Left colon (tissue), 2 donors: ENCODE results near the gene ACAD9. TPM values are rescaled to one million over a fixed set of nuclear protein-coding genes. Genes with fewer than 3 reads are reported as not detected.
"Not testable (repeated sequence)": the region's sequence is repeated elsewhere in the genome, so short reads cannot be mapped to it uniquely, and the experiment has no call there.

Source experiments
- ATAC-seq: fragments of 200-7000 bp; cut with Tn5 transposase; one replicate; pipeline ENCODE4 v1.9.1; 2020; ENCODE audit warnings: mild to moderate bottlenecking, moderate library complexity
- DNase-seq, 2 donors: peaks; one replicate each; pipeline ENCODE4 v3.0.0-alpha.2; 2020
- intact Hi-C, 2 donors: fragments of 100-400 bp; cut with DNase I in 1 of 2; cut with micrococcal nuclease in 1 of 2; formaldehyde crosslinking; loops; one replicate each; pipeline versions ENCODE4 v1.11.2 to v1.14.0; 2022; cut with DNase I, micrococcal nuclease
- total RNA-seq, 2 donors: library from RNA; stranded (reverse); fragmentation: NEBNext Ultra II Directional; extraction: Animal tissue kit (Norgen Biotek cat#: 25700); gene quantifications; one replicate each; pipeline ENCODE4 v1.2.1, GENCODE V29; 2021
- donor health status: DM: no; HTN: no; CAD: no.
- donor health status: DM: yes; HTN: yes; CAD: no.

The ACAD9 gene
- total RNA-seq, 2 donors from 2014 or later: 33.0 to 44.8 TPM

DNA sequence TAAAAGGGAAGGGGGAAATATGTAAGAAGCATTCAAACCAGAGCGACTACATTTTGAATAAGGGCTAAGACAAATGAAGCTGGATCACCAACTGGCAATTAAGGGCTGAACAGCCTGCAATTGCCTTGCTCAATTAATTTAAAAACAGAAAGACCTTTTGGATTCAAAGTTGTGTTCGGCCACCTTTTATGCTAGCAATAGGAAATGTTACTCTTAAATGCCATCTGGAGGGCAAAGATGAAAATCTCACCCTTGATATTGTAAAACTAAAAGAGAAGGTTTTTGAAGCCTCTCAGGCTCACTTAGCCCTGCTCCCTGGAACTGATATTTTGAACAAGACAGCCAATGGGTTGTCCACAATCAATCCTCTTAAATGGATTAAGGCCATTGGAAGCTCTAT lies 44.2 kb downstream of the ACAD9 start:
- ATAC-seq (no peak), DNase-seq (no peak)
- intact Hi-C loops: no loop called here

DNA sequence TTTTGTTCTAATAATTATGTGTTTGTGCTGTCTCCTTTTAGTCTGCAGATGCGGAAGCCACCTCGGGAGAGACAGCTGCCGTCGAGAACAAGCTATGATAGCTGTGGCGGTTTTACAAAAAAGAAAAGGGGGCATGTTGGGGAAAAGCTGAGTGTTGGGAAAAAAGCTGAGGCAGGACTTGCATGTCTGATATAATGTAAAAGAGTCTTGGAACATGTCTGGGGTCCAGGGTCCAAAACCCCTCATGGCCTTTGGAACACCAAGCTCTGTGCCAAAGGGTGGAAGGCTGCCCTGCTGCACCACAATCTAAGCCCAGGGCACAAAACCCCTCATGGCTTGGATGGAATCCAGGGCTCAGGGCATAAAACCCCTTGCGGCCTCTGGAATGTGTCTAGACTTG lies 44.6 kb downstream of the ACAD9 start:
- DNase-seq, ATAC-seq, intact Hi-C loops: not testable (repeated sequence)

DNA sequence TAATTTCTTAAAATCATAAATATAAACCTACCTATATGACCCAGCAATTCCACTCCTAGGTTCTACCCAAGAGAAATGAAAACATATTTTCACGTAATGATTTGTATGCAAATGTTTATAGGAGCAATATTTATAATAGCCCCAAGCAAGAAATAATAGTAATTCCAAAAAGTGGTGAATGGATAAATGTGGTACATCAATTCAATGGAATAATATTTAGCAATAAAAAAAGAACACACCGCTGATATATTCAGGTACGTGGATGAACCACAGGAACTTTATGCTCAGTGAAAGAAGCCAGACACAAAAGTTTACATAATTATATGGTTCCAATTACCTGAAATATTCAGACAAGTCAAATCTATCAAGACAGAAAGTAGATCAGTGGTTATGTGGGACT lies 49.9 kb downstream of the ACAD9 start:
- ATAC-seq (no peak), DNase-seq (no peak)
- intact Hi-C loops: no loop called here

DNA sequence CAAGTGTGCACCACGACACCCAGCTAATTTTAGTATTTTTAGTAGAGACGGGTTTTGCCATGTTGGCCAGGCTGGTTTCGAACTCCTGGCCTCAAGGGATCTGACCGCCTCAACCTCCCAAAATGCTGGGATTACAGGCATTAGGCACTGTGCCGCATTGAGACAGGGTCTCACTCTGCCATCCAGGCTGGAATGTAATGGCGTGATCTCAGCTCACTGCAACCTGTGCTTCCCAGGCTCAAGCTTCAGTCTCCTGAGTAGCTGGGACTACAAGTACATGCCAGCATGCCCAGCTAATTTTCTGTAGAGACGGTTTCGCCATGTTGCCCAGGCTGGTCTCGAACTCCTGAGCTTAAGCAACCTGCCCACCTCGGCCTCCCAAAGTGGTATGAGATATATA lies 51.6 kb downstream of the ACAD9 start:
- ATAC-seq: no peak
- intact Hi-C loops: no loop called here
- no peak for DNase-seq

DNA sequence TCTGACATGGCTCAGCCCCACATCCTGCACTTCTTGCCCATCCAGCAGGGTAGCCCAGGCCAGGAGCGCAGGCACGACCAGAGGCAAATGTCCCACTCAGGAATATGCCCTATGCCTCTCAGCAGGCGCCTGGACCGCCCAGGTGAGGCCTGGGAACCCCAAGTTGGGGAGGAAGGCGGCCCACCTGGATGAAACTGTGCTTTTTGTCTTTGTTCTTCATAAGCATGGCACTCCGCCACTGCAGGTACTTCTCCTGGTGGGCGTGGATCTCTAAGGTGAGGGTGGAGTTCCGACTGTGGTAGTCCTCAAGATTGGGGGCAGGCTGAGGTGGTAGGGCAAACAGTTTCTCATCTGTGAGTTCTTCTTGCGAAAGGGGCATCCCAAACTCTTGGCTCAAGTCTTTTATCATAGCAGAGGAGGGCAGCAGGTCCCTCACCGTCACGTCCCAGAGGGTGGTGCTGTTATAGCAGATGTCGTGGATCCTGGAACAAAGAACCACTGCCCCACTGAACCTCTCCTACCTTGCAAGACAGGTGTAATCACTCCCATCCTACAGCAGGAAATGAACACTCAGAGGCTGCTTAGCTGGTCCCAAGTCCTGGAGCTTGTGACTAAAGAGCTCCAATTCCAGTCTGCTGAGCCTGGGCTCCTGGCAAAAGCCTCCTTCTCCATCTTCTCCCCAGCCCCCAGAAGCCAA lies 53.2 kb downstream of the ACAD9 start:
- DNase-seq: no peak
- intact Hi-C loops: no loop called here
- no peak for ATAC-seq

DNA sequence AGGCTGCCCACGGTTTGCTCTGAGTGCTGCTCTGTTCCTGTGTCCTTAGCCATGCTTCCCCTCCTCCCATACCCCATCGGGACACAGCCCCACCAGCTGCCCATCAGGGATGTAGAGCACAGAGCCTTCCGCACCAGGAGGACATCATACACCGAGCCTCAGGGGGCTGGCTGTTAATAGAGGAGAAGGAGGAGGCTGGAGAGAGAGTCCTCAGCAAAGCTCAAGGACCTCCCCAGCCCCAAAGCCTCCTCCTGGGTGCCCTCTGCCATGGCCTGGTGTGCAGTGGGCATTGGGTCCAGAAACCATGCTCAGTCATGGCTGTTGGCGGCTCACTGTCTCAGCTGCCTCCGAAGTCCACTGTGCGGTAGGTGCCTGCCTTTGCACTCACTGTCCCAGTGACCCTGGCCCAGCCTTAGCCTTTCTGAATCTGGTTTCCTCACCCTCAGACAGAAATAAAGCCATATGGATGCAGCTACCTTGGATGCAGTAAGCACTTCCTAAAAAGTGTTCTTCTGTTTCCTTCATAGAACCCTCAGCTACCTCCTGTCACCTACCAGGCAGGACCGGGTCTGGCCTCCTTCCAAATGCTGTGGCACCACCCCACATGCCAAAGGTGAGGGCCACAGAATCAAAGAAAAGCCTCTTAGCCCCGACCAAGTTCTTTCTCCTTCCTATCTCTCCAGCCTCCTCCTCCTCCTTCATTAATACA lies 53.9 kb downstream of the ACAD9 start:
- ATAC-seq (no peak), DNase-seq (no peak)
- intact Hi-C loops: no loop called here

DNA sequence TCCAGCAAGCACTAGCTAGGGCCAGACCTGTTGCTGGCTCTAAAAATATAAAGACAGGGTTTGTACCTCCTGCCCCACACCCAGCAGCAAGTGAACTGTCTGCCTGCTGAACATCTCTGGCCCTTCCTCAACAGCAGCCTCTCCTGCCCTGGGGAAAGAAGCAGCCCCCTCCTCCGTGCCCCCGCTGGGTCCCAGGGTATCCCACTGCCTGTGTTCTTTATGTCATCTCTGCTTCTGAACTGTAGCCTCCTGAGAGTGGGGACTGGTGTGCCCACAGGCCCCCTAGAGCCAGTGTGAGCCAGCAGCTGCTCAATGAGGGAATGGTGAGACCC lies 54.5 kb downstream of the ACAD9 start:
- ATAC-seq (no peak), DNase-seq (no peak)
- intact Hi-C loops: no loop called here

DNA sequence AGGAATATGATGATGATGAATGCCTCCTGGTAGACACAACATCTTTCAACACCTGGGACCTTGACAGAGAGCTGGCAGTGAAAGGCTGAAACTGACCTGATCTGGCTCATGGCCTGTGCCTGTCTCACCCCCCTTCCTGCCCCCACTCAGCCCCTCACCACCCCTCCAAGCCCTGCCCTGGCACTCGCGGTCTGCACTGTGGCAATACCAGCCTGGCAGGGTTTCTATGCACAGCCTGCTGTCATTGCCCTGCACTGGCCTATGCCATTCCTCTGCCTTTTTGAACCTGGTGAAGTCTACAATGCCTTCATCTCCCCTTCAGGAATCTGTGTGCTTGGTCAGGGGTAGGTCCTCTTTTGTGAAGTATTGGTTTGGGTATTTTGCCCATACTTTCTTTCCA lies 56.5 kb downstream of the ACAD9 start:
- DNase-seq (no peak), ATAC-seq (no peak)
- intact Hi-C loops: no loop called here

DNA sequence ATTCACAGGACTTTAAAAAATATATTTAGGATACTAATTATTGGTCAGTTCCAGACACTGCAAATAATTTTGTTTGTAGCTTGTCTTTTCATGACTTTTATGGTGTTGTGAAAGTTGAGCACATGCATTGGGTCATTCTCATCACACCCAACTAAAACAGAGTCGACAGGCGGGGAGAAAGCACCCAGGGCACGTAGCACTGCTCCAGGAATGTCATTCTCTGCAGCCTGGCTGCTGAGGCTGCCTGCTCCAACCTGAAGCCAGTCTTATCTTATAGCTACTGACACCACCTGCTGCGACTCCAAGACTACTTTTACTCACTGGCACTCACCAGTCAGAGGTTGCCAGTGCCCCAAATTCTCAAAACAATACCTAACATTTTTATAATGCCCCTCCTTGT lies 56.9 kb downstream of the ACAD9 start:
- DNase-seq (no peak), ATAC-seq (no peak)
- intact Hi-C loops: no loop called here

DNA sequence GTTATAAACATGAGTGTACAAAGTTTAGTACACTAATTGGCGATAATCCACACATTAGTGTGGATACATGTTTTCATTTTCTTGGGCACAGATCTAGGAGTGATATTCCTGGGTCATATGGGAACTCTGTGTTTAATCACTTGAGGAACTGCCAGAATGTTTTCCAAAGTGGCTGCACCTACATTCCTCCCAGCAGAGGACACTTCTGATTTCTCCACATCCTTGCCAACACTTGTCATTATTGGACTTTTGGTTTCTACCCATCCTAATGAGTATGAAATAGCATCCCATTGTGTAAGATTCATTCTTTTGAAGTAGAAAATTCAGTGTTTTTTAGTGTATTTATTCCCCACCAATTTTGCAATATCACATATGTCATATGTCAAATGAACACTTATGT lies 60.8 kb downstream of the ACAD9 start:
- intact Hi-C loops: no loop called here
- ATAC-seq: no peak
- no peak for DNase-seq

DNA sequence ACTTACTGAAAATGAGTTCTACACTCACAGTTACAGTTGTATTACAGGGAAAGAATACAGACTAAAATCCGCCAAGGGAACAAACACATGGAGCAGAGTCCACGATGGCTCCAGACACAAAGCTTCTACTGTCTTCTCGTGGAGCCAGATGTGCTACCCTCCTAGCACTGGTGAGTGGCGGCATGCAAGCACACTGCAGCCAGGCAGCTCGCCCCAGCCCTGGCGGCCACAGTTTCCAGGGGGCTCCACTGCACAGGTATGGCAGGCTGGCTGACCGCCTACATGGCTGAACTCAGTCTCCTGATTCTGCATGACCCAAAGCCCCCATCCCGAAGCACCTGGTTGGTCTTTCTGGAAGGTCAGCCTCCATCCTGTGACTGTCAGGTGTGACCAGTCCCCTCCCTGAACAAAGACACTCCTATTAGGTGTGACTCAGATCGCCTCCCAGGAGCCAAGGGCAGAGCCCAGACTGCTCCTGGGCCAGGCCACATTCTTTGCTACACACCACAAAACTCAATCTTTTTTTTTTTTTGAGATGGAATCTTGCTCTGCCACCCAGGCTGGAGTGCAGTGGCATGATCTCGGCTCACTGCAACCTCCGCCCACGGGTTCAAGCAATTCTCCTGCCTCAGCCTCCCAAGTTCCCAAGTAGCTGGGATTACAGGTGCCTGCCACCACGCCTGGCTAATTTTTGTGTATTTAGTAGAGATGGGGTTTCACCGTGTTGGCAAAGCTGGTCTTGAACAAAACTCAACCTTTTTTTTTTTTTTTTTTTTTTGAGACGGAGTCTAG lies 62.9 kb downstream of the ACAD9 start:
- intact Hi-C loops: no loop called here
- DNase-seq (no peak), ATAC-seq (peak; percentile 56)

DNA sequence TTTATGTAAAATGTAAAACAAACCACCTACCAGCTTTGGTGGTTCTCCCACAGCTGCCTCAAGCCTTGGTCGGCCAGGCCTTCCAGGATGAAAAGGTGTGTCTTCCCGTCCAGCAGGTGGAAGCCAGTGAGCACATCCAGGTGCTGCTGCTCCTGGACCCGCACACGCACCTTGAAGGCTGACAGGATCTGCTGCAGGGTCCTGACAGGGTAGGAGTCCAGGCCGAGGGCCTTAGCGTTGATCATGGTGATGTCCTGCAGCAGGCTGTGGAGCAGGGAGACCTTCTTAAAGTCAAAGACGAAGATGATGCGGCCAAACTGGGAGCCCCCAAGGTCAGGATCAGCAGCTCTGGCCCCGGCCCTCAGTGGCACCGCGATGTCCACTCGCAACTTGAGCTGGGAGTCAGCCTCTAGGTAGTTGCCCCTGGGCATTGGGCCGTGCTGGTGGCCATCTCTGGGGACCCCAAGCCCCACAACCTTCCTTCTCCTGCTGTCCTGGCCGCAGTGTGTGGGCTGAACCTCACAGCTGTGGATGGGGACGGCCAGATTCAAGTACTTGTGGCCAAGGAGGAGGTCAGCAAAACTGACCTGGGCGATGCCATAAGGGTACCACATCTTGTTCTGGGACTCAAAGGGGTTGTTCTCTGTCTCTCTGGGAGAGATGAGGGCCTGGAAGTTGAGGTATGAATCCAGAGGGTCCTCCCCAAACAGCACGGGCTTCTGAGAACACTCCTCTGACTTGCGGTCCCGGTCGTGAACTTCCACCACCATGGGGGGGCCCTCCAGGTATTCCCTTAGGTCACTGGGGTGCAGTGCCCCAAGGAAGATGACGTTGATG lies 65.8 kb downstream of the ACAD9 start:
- intact Hi-C loops: no loop called here
- ATAC-seq (no peak), DNase-seq (no peak)

DNA sequence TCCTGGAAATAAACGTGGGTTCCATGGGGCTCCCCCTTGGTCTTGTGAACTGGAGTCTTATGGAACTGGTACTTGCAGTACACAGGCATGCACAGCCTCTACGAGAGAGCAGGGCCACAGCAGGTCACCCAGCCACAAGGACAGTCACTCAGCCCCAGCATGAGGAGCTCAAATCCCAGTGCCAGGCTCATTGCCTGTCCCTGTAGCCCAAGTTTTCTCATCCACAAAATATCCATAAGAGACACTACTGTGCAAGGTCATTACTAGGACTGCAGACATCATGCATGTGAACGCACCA lies 66.4 kb downstream of the ACAD9 start:
- DNase-seq (no peak), ATAC-seq (no peak)
- intact Hi-C loops: no loop called here

DNA sequence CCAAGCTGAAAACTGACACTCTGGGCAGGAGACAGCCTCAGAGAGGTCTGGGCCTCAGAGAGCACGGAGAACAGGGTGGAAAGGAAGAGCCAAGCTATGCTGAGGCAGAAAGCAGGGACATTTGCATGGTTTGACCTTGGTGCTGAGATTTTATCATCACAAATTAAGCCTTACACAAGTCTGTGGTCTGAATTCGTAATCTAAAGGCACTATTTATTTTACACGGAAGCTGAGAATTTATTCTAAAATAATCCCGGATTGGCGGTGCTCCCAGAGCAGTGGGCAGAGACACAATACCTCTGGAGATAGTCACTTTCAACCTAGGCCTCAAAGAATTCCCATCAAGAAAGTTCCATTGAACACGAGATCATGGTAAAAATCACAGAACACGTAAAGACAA lies 67.0 kb downstream of the ACAD9 start:
- DNase-seq (no peak), ATAC-seq (no peak)
- intact Hi-C loops: no loop called here

DNA sequence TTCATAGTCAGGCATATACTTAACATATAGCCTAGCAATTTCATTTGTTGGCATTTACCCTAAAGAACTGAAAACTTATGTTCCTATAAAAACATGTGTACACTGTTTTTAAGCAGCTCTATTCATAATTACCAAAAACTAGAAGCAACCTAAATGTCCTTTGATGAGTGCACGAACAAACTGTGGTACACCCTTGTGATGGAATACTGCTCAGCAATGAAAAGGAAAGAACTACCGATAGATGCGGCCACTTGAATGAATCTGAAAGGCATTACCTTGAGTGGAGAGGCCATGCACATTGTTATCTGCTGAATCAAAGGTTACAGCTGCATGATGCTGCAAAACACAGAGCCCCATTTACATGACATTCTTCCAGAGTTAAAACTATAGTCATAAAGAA lies 69.7 kb downstream of the ACAD9 start:
- ATAC-seq (no peak), DNase-seq (no peak)
- intact Hi-C loops: no loop called here

DNA sequence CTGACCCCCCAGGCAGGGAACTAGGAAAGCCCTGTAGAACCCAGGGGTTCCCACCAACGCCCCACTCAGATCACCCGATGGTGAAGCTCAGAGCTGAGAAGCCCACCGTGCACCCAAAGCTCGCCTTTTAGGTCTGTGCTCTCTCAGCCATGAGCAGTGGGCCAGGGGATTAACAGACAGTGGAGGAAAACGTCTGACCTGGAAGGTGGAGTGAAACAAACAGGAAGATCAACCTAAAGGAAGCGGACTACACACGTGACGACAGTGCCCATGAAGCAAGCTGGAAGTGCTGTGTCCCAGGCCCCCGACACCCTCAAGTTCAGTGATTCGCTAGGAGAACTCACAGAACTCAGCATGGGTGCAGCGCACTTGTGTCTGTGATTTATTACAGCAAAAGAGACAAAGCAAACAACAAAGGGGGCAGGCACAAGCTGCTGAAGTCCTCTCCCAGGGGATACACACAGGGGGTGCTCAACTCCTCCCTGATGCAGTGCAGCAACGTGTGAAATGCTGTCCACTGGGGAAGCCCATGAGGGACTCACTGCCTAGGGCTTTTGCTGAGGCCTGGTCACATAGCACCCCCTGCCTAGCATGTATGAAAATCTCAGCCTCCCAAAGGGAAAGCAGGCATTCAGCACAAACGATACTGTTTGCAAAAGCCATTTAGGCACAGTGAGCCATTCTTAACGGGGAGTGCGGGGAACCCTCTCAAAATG lies 71.0 kb downstream of the ACAD9 start:
- intact Hi-C loops: no loop called here
- ATAC-seq (no peak), DNase-seq (no peak)

DNA sequence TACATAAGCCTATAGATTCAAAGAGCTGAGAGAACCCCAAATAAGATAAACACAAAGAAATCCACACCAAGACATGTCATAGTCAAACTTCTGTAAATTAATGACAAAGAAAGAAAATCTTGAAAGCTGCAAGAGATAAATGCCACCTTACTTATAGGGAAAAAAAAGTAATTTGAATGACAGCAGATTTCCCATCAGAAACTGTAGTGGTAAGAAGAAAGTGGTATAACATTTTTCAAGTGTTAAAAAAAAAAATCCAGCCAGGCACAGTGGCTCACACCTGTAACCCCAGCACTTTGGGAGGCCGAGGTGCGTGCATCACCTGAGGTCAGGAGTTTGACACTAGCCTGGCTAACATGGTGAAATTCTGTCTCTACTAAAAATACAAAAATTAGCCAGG lies 77.0 kb downstream of the ACAD9 start:
- ATAC-seq (no peak), DNase-seq (no peak)
- intact Hi-C loops: no loop called here
